ENCODE measurements around the gene ARAF.

GRCh38 chrX:47523297-47523696 is 37.7 kb upstream of the ARAF start:
- TF ChIP-seq MAX (IDR thresholded peaks at IDR 0.05; ENCODE audit: insufficient read depth, insufficient read length): no peak
- peak; percentile 60 to 87 for TF ChIP-seq CTCF (IDR thresholded peaks at IDR 0.05; ENCODE audit: extremely low read depth in 1 of 2, insufficient read depth in 1 of 2, low read depth in 1 of 2, low read length in 2 of 2)

All from endothelial cell of umbilical vein (primary cell).